GM08714 (cell line): ENCODE results near the gene CATSPERB.
"Not testable (repeated sequence)": the region's sequence is repeated elsewhere in the genome, so short reads cannot be mapped to it uniquely, and the experiment has no call there.

ENCODE experiments used
- H3K4me3 ChIP-seq: fragments of 200-500 bp; sonication (Bioruptor generic); 2 replicates; pipeline ENCODE4 v1.5.1; 2014; ENCODE audit warnings: mild to moderate bottlenecking, low read length, inconsistent platforms
- ZNF274 ChIP-seq: IDR thresholded peaks from 2 replicates; pipeline ENCODE4 v1.6.1; 2012; ENCODE audit warnings: mild to moderate bottlenecking, low read depth, low read length

The CATSPERB gene

GRCh38 chr14:91554535-91555332 is 177.2 kb downstream of the CATSPERB start:
- no peak for TF ChIP-seq ZNF274
- no peak overlapping the region for H3K4me3 ChIP-seq

DNA sequence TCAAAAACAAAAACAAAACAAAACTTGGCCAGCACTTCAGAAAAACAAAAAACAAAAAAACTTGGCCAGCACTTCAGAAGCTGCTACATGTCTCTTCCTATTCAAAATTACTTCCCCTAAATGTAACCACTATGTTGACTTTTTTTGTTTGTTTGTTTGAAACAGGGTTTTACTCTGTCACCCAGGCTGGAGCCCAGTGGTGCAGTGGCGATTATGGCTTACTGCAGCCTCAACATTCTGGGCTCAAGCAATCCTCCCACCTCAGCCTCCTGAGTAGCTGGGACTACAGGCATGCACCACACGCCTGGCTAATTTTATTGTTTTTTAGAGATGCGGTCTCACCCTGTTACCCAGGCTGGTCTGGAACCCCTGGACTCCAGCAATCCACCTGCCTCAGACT is 183.8 kb downstream of the CATSPERB start:
- TF ChIP-seq ZNF274: no peak
- no peak overlapping the region for H3K4me3 ChIP-seq

DNA sequence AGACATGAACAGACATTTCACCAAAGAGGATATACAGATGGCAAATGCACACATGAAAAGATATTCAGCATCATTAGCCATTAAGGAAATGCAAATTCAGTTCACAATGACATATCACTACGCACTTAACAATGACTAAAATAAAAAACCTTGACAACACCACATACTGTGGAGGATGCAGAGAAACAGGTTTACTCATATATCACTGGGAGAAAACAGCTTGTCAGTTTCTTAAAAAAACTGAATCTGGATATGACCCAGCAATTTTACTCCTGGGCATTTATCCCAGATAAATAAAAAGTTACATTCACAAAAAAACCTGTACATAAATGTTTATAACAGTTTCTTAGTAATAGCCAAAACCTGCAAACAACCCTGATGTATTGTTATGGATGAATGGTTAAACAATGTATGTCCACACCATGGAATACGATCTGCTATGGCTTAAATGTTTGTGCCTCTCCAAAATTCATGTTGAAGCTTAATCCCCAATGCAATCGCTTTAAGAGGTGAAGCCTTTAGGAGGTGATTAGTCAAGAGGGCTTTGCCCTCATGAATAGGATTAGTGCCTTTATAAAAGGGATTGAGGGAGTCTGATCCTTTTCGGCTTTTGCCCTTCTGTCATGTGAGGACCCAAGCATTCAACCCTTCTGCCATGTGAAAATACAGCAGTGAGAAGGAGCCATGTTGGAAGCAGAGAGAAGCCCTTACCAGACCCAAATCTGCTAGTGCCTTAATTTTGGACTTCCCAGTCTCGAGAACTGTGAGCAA is 185.8 kb downstream of the CATSPERB start:
- H3K4me3 ChIP-seq: no peak overlapping the region
- no peak for TF ChIP-seq ZNF274

DNA sequence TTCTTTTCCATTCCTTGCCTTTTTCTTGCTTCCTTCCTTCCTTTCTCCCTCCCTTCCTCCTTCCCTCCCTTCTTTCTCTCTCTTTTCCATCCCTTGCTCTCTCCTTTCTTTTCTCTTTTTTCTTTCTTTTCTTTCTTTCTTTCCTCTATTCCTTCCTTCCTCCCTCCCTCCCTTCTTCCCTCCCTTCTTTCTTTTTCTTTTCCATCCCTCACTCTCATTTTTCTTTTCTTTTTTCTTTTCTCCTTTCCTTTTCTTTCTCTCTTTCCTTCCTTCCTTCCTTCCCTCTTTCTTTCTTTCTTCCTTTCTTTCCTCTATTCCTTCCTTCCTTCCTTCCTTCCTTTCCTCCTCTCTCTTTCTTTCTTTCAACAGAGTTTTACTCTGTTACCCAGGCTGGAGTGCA is 186.7 kb downstream of the CATSPERB start:
- TF ChIP-seq ZNF274: no peak
- H3K4me3 ChIP-seq: no peak overlapping the region

- TF ChIP-seq ZNF274: no peak
- H3K4me3 ChIP-seq: no peak overlapping the region
Observed at GRCh38 chr14:91536327-91536726, 195.6 kb downstream of the CATSPERB start.

DNA sequence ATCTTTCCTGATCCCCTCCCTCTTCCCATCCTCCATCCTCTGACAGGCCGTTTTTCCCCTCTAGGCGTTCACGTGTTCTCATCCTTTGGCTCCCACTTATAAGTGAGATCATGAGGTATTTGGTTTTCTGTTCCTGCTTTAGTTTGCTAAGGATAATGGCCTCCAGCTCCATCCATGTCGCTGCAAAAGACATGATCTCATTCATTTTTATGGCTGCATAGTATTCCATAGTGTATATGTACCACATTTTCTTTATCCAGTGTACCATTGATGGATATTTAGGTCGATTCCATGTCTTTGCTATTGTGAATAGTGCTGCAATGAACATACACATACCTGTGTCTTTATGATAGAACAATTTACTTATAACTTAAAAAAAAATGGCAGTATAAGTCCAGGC is 197.8 kb downstream of the CATSPERB start:
- not testable (repeated sequence) for H3K4me3 ChIP-seq

DNA sequence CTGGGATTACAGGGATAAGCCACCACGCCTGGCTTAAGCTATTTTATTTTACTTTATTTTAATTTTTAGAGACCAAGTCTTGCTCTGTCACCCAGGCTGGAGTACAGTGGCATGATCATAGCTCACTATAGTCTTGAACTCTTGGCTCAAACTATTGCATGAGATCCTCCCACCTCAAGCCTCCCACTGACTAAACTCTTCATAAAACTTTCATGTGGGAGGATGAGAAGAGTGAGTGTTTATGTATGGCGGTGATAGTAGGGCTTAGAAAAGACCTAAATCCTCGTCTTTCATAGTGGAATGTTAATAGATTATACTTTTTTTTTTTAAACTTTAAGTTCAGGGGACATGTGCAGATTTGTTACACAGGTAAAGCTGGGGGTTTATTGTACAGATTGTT is 198.3 kb downstream of the CATSPERB start:
- no peak overlapping the region for H3K4me3 ChIP-seq
- no peak for TF ChIP-seq ZNF274
